Ramos (cell line): ENCODE data around the gene TMCC3.

Source experiments
- in situ Hi-C: fragments of 300-500 bp; cut with MboI; formaldehyde crosslinking; loops from one replicate; pipeline ENCODE4 v1.14.3; 2022; ENCODE audit warnings: low sequenced_read_pairs; ENCODE audit not compliant: unreplicated experiment

TMCC3 gene

GRCh38 chr12:94674835-94675234 lies 24.5 kb upstream of the TMCC3 start:
- in situ Hi-C loops = no loop called here

GRCh38 chr12:94674051-94674451 lies 23.7 kb upstream of the TMCC3 start:
- in situ Hi-C loops = no loop called here

- in situ Hi-C loops = no loop called here
Observed at GRCh38 chr12:94673496-94673895, 23.1 kb upstream of the TMCC3 start.

- in situ Hi-C loops = no loop called here
Observed at GRCh38 chr12:94671917-94672316, 21.6 kb upstream of the TMCC3 start.

GRCh38 chr12:94670898-94671297 lies 20.5 kb upstream of the TMCC3 start:
- in situ Hi-C loops = no loop called here

GRCh38 chr12:94670075-94670474 lies 19.7 kb upstream of the TMCC3 start:
- in situ Hi-C loops = no loop called here

GRCh38 chr12:94667031-94667540 lies 16.7 kb upstream of the TMCC3 start:
- in situ Hi-C loops = no loop called here

- in situ Hi-C loops = no loop called here
Observed at GRCh38 chr12:94666158-94666557, 15.8 kb upstream of the TMCC3 start.

- in situ Hi-C loops = no loop called here
Observed at GRCh38 chr12:94663702-94664101, 13.3 kb upstream of the TMCC3 start.

- in situ Hi-C loops = no loop called here
Observed at GRCh38 chr12:94663071-94663470, 12.7 kb upstream of the TMCC3 start.

- in situ Hi-C loops = no loop called here
Observed at GRCh38 chr12:94660436-94660835, 10.1 kb upstream of the TMCC3 start.

GRCh38 chr12:94659346-94659930 lies 9.1 kb upstream of the TMCC3 start:
- in situ Hi-C loops = no loop called here

- in situ Hi-C loops = no loop called here
Observed at GRCh38 chr12:94658931-94659330, 8.6 kb upstream of the TMCC3 start.

GRCh38 chr12:94656556-94656955 lies 6.2 kb upstream of the TMCC3 start:
- in situ Hi-C loops = no loop called here

- in situ Hi-C loops = no loop called here
Observed at GRCh38 chr12:94649349-94650142, 811 bp downstream of the TMCC3 start.

- in situ Hi-C loops = no loop called here
Observed at GRCh38 chr12:94648578-94648977, 1.8 kb downstream of the TMCC3 start.

GRCh38 chr12:94644141-94644979 lies 6.0 kb downstream of the TMCC3 start:
- in situ Hi-C loops = no loop called here

- in situ Hi-C loops = no loop called here
Observed at GRCh38 chr12:94643606-94644005, 6.8 kb downstream of the TMCC3 start.

- in situ Hi-C loops = no loop called here
Observed at GRCh38 chr12:94641283-94641682, 9.1 kb downstream of the TMCC3 start.

GRCh38 chr12:94640134-94640928 lies 10.0 kb downstream of the TMCC3 start:
- in situ Hi-C loops = no loop called here
